Measurements from ENCODE around the gene DCP1B.

The DCP1B gene

GRCh38 chr12:1934068-1934467 is 70.2 kb downstream of the DCP1B start:
- no peak for DNase-seq

GRCh38 chr12:1933342-1934051 is 70.8 kb downstream of the DCP1B start:
- no peak for DNase-seq

- DNase-seq, result no peak
Measured at GRCh38 chr12:1932264-1932777, 71.9 kb downstream of the DCP1B start.

- DNase-seq, result no peak
Measured at GRCh38 chr12:1931642-1932041, 72.6 kb downstream of the DCP1B start.

- DNase-seq, result no peak
Measured at GRCh38 chr12:1930803-1931597, 73.3 kb downstream of the DCP1B start.

GRCh38 chr12:1929985-1930802 is 74.1 kb downstream of the DCP1B start:
- DNase-seq, result no peak

- no peak for DNase-seq
Measured at GRCh38 chr12:1929241-1929984, 74.8 kb downstream of the DCP1B start.

- no peak for DNase-seq
Measured at GRCh38 chr12:1928439-1929121, 75.7 kb downstream of the DCP1B start.

GRCh38 chr12:1927751-1928351 is 76.4 kb downstream of the DCP1B start:
- no peak for DNase-seq

- no peak for DNase-seq
Measured at GRCh38 chr12:1927051-1927680, 77.1 kb downstream of the DCP1B start.

GRCh38 chr12:1926251-1926657 is 78.0 kb downstream of the DCP1B start:
- DNase-seq, result no peak

GRCh38 chr12:1925684-1926006 is 78.6 kb downstream of the DCP1B start:
- DNase-seq, result no peak

- DNase-seq, result no peak
Measured at GRCh38 chr12:1924996-1925683, 79.1 kb downstream of the DCP1B start.

- no peak for DNase-seq
Measured at GRCh38 chr12:1922985-1923384, 81.3 kb downstream of the DCP1B start.

GRCh38 chr12:1922075-1922709 is 82.1 kb downstream of the DCP1B start:
- no peak for DNase-seq

- no peak for DNase-seq
Measured at GRCh38 chr12:1920971-1921370, 83.3 kb downstream of the DCP1B start.

GRCh38 chr12:1920436-1920835 is 83.8 kb downstream of the DCP1B start:
- DNase-seq, result no peak

- DNase-seq, result no peak
Measured at GRCh38 chr12:1919763-1920162, 84.5 kb downstream of the DCP1B start.

GRCh38 chr12:1919284-1919683 is 85.0 kb downstream of the DCP1B start:
- no peak for DNase-seq

GRCh38 chr12:1918884-1919236 is 85.4 kb downstream of the DCP1B start:
- no peak for DNase-seq
